ENCODE data around the gene SLC31A1. TPM values are rescaled to one million over a fixed set of nuclear protein-coding genes. Genes with fewer than 3 reads are reported as not detected.

SLC31A1 gene
- total RNA-seq, 1 experiment from 2014 or later, result 34.4 TPM

GRCh38 chr9:113177251-113177650 lies 44.1 kb upstream of the SLC31A1 start:
- Histone ChIP-seq H2BK5ac (ENCODE audit: insufficient read length, low read length) (no peak overlapping the region), H3K79me2 (ENCODE audit: insufficient read depth, low read length) (no peaks in the 10 kb centered on the region), H3K27ac (ENCODE audit: insufficient read length, low read depth, low read length) (no peak overlapping the region), H4K8ac (replicated peaks; ENCODE audit: insufficient read length, low read depth, low read length) (no peak overlapping the region), H3K79me1 (ENCODE audit: insufficient read depth, low read depth, low read length, poor library complexity, severe bottlenecking) (no peaks in the 10 kb centered on the region), H3K23me2 (ENCODE audit: insufficient read length, low read depth, low read length, poor library complexity, severe bottlenecking) (no peaks in the 10 kb centered on the region), H3K9me3 (ENCODE audit: control insufficient read depth, low read depth, low read length) (no peaks in the 10 kb centered on the region), H2BK20ac (ENCODE audit: low read depth, low read length, poor library complexity, severe bottlenecking) (no peak overlapping the region), H2AFZ (ENCODE audit: low read length) (no peak overlapping the region), H3K9ac (ENCODE audit: extremely low read depth, insufficient read length, low read length) (no peak overlapping the region), H3K14ac (ENCODE audit: insufficient read depth, low read length) (no peak overlapping the region), H3K4me2 (ENCODE audit: insufficient read depth, insufficient read length, low read length) (no peak overlapping the region), H2AK5ac (ENCODE audit: insufficient read length, low read length) (no peak overlapping the region), H3K23ac (ENCODE audit: insufficient read length, low read depth, low read length) (no peak overlapping the region), H3K27me3 (ENCODE audit: insufficient read depth, low read length) (no peaks in the 10 kb centered on the region), H4K91ac (ENCODE audit: insufficient read length, low read depth, low read length) (no peak overlapping the region), H3K4ac (ENCODE audit: low read depth, low read length) (no peak overlapping the region), H3K18ac (ENCODE audit: insufficient read length, low read depth, low read length) (no peak overlapping the region), H4K5ac (ENCODE audit: insufficient read length, low read depth, low read length) (no peak overlapping the region), H2BK12ac (ENCODE audit: insufficient read length, low read depth, low read length) (no peak overlapping the region), H3K56ac (ENCODE audit: insufficient read length, low read depth, low read length) (no peak overlapping the region), H2BK120ac (ENCODE audit: low read depth, low read length, poor library complexity, severe bottlenecking) (no peak overlapping the region), H3K4me1 (ENCODE audit: insufficient read depth, low read length) (no peaks in the 10 kb centered on the region), H2BK15ac (ENCODE audit: low read depth, low read length) (no peak overlapping the region), H4K20me1 (ENCODE audit: control insufficient read depth, insufficient read depth, insufficient read length) (no peaks in the 10 kb centered on the region), H3T11ph (ENCODE audit: low read length) (no peak overlapping the region)
- Mint-ChIP-seq H3K9me3 (no peaks in the 10 kb centered on the region; a peak in 1 of 5 replicates), H3K27me3 (ENCODE audit: low read depth) (no peaks in the 10 kb centered on the region), H3K27ac (no peak overlapping the region), H3K4me1 (no peaks in the 10 kb centered on the region), H3K36me3 (ENCODE audit: insufficient read depth in 1 of 3, low read depth in 3 of 3) (peaks cover 19 to 66% (median 49%) of the 10 kb centered on the region in 3 experiments; a peak in 6 of 7 replicates), H3K4me3 (no peak overlapping the region)
- no peak for DNase-seq
- TF ChIP-seq CTCF (conservative IDR thresholded peaks at IDR 0.05), result no peak
- no CpG with 5 or more reads among the region's 2 CpGs for WGBS (ENCODE audit: extremely low coverage, insufficient read length, low lambda C conversion rate)

Measured in H9 (cell line).